Osteocyte (in vitro differentiated cells): ENCODE results near the gene DSE. TPM values are rescaled to one million over a fixed set of nuclear protein-coding genes. Genes with fewer than 3 reads are reported as not detected.
"Not testable (repeated sequence)": the region's sequence is repeated elsewhere in the genome, so short reads cannot be mapped to it uniquely, and the experiment has no call there.

Experiments used
- DNase-seq: peaks from one replicate; pipeline ENCODE4 v3.0.0; 2021; ENCODE audit warnings: mixed read lengths; ENCODE audit not compliant: unreplicated experiment; ENCODE audit errors: extremely low spot score
- H3K27ac Mint-ChIP-seq: one replicate; pipeline ENCODE4 v1.8.0; 2021; ENCODE audit warnings: mild to moderate bottlenecking, mixed read lengths; ENCODE audit not compliant: unreplicated experiment
- H3K27me3 Mint-ChIP-seq: one replicate; pipeline ENCODE4 v1.8.0; 2021; ENCODE audit warnings: mixed read lengths; ENCODE audit not compliant: unreplicated experiment
- H3K36me3 Mint-ChIP-seq: one replicate; pipeline ENCODE4 v1.8.0; 2021; ENCODE audit warnings: mixed read lengths; ENCODE audit not compliant: unreplicated experiment
- H3K4me1 Mint-ChIP-seq: one replicate; pipeline ENCODE4 v1.8.0; 2021; ENCODE audit warnings: mixed read lengths; ENCODE audit not compliant: unreplicated experiment
- H3K4me3 Mint-ChIP-seq: one replicate; pipeline ENCODE4 v1.8.0; 2021; ENCODE audit warnings: mild to moderate bottlenecking, moderate library complexity, mixed read lengths; ENCODE audit not compliant: unreplicated experiment
- H3K9me3 Mint-ChIP-seq: one replicate; pipeline ENCODE4 v1.8.0; 2021; ENCODE audit warnings: mixed read lengths; ENCODE audit not compliant: unreplicated experiment
- total RNA-seq: library from RNA; stranded (reverse); gene quantifications from 2 replicates; pipeline ENCODE4 v1.2.1, GENCODE V29; 2021
- TF ChIP-seq, protein P1 (sequence below): fragments of 200-600 bp; sonication (generic); IDR thresholded peaks from 2 replicates; pipeline ENCODE4 v1.5.0; 2021; ENCODE audit warnings: antibody characterized with exemption, mild to moderate bottlenecking, moderate library complexity

DSE gene
- total RNA-seq, 1 donor from 2014 or later, result 67.1 TPM

DNA sequence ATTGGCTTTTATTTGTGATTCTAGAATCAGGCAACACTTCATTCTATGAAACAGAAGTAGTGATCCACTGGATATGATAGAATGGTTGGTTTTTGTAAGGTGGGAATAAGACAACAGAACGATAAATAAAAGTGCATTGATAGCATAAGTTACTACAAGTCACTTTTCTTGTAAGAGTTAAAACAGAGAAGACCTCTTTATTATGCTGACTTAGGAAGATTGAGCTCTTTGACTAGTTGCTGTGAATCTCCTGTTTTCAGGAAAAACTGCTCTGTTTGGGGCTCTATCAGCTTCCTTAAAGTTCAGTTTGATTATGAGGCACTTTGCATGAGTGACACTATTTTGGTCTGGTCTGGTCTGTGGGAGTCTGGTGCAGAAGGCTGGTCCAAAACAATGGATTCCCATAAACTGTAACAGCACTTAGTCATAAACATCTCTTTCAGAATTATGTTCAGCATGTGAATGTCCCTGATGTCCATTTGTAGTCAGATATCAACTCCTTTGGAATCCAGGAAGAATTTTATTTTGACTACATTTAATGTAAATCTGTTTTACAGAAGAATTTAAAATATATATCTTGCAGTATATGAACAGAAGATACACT, 35.0 kb upstream of the DSE start:
- Mint-ChIP-seq H3K27ac (no peak overlapping the region), H3K36me3 (peaks cover 3% of the 10 kb centered on the region), H3K4me1 (no peaks in the 10 kb centered on the region), H3K9me3 (peaks cover 17% of the 10 kb centered on the region), H3K27me3 (no peaks in the 10 kb centered on the region), H3K4me3 (no peak overlapping the region)
- TF ChIP-seq, protein P1, sequence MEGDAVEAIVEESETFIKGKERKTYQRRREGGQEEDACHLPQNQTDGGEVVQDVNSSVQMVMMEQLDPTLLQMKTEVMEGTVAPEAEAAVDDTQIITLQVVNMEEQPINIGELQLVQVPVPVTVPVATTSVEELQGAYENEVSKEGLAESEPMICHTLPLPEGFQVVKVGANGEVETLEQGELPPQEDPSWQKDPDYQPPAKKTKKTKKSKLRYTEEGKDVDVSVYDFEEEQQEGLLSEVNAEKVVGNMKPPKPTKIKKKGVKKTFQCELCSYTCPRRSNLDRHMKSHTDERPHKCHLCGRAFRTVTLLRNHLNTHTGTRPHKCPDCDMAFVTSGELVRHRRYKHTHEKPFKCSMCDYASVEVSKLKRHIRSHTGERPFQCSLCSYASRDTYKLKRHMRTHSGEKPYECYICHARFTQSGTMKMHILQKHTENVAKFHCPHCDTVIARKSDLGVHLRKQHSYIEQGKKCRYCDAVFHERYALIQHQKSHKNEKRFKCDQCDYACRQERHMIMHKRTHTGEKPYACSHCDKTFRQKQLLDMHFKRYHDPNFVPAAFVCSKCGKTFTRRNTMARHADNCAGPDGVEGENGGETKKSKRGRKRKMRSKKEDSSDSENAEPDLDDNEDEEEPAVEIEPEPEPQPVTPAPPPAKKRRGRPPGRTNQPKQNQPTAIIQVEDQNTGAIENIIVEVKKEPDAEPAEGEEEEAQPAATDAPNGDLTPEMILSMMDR, result no peak
- no peak for DNase-seq

DNA sequence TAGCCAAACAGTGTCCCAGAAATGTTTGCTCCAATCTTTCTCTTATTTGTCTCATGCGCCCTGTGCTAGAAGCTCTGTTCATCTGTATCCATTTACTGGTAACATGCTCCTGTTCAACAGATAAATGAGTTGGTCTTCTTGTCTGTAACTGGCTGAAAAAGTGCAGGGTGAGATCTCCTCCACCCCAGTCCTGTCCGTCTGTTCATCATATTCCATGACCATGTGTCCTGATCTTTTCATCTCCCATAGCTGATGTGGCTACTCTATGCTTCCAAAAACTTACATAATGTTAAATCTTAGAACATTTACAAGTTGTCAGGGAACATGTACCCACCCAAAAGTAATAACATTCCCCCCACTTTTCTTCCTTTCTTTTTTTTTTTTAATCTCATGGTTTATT, 31.8 kb upstream of the DSE start:
- Mint-ChIP-seq H3K4me1 (no peaks in the 10 kb centered on the region), H3K27ac (no peak overlapping the region), H3K9me3 (peaks cover 16% of the 10 kb centered on the region), H3K27me3 (no peaks in the 10 kb centered on the region), H3K36me3 (peaks cover 5% of the 10 kb centered on the region), H3K4me3 (no peak overlapping the region)
- no peak for DNase-seq
- TF ChIP-seq, protein P1, result no peak

DNA sequence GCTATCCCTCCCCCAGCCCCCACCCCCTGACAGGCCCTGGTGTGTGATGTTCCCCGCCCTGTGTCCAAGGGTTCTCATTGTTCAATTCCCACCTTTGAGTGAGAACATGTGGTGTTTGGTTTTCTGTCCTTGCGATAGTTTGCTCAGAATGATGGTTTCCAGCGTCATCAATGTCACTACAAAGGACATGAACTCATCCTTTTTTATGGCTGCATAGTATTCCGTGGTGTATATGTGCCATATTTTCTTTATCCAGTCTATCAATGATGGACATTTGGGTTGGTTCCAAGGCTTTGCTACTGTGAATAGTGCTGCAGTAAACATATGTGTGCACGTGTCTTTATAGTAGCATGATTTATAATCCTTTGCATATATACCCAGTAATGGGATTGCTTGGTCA, 30.1 kb upstream of the DSE start:
- not testable (repeated sequence) for H3K27ac Mint-ChIP-seq, H3K4me1 Mint-ChIP-seq, DNase-seq, H3K27me3 Mint-ChIP-seq, H3K4me3 Mint-ChIP-seq, H3K36me3 Mint-ChIP-seq
- H3K9me3 Mint-ChIP-seq, result peaks cover 16% of the 10 kb centered on the region

DNA sequence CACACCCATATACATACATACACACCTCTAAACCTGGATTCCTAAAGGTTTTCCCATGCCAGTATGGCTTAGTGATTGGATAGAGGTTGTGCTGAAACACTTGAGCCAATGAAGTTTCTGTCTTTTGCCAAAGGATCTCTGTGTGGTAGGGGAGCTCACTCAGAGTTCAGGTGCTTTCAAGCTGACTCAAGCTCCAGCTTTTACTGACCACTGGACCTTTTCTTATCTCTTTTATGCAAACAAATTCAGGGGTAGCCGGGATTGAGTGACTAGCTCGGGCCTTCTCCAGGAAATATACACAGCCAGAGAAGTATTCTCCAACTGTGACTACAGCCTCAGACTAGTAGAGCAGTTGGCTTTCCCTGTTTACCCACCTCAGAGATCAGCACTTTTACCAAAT, 21.5 kb upstream of the DSE start:
- Mint-ChIP-seq H3K9me3 (peaks cover 5% of the 10 kb centered on the region), H3K36me3 (no peaks in the 10 kb centered on the region), H3K4me3 (no peak overlapping the region), H3K4me1 (peaks cover 14% of the 10 kb centered on the region), H3K27me3 (no peaks in the 10 kb centered on the region), H3K27ac (no peak overlapping the region)
- TF ChIP-seq, protein P1, result no peak
- DNase-seq, result no peak

DNA sequence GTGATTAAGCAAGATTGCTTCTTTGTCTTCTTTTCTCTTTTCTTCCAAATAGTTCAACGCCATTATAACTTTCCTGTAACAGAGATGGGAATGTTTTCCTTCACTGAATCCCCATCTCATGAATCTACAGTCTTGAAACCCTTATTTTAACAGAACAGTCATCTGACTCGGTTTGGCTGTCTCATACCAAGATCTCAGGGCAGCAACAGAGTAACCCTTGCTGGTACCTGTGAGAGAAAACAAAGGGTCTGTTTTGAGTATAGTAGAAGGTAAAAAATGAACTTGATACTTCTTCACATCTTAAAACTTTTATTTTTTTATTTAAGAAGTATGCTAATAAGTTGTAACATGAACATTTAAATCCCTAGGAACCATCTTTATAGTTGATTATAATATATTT, 19.6 kb upstream of the DSE start:
- H3K36me3 Mint-ChIP-seq, result no peaks in the 10 kb centered on the region
- no peak overlapping the region for H3K4me3 Mint-ChIP-seq
- H3K4me1 Mint-ChIP-seq, result peaks cover 14% of the 10 kb centered on the region
- TF ChIP-seq, protein P1, result no peak
- no peaks in the 10 kb centered on the region for H3K27me3 Mint-ChIP-seq
- no peak for DNase-seq
- H3K27ac Mint-ChIP-seq, result no peak overlapping the region
- H3K9me3 Mint-ChIP-seq, result no peaks in the 10 kb centered on the region
